Heart right ventricle (tissue), 16 donors: ENCODE data around the gene ZNF428. TPM values are rescaled to one million over a fixed set of nuclear protein-coding genes. Genes with fewer than 3 reads are reported as not detected.

Experiments
- ATAC-seq, 8 donors: fragments of 200-7000 bp; cut with Tn5 transposase; one replicate each; pipeline ENCODE4 v1.9.1; 2020; ENCODE audit warnings: mild to moderate bottlenecking in 8 of 8, moderate library complexity in 8 of 8, moderate number of reproducible peaks in 1 of 8
- DNase-seq, 2 donors: peaks; one replicate each; pipeline ENCODE4 v3.0.0-alpha.2; 2020
- H3K27ac ChIP-seq, 10 donors: fragments of 200-600 bp; sonication (generic) in 2 of 10; one replicate each; pipeline versions ENCODE4 v1.5.0 to v1.8.0; 2020 to 2022; ENCODE audit warnings: mild to moderate bottlenecking in 3 of 10
- H3K27me3 ChIP-seq, 7 donors: fragments of 200-600 bp; one replicate each; pipeline ENCODE4 v1.8.0; 2021 to 2022; ENCODE audit warnings: mild to moderate bottlenecking in 2 of 7
- H3K36me3 ChIP-seq, 9 donors: fragments of 200-600 bp; sonication (generic) in 1 of 9; one replicate each; pipeline versions ENCODE4 v1.5.0 to v1.8.0; 2020 to 2022; ENCODE audit warnings: mild to moderate bottlenecking in 2 of 9
- H3K4me1 ChIP-seq, 9 donors: fragments of 200-600 bp; sonication (generic) in 1 of 9; one replicate each; pipeline versions ENCODE4 v1.5.0 to v1.8.0; 2020 to 2022; ENCODE audit warnings: mild to moderate bottlenecking in 4 of 9
- H3K4me3 ChIP-seq, 10 donors: fragments of 200-600 bp; sonication (generic) in 2 of 10; one replicate each; pipeline versions ENCODE4 v1.5.0 to v1.8.0; 2020 to 2022; ENCODE audit warnings: mild to moderate bottlenecking in 7 of 10, moderate library complexity in 2 of 10
- H3K9me3 ChIP-seq, 11 donors: fragments of 200-600 bp in 10 of 11; sonication (generic) in 2 of 11; one replicate each; pipeline versions ENCODE4 v1.5.0 to v1.8.0; 2013 to 2022; ENCODE audit warnings: mild to moderate bottlenecking in 2 of 11, control low read depth in 1 of 11, moderate library complexity in 1 of 11
- CTCF ChIP-seq, 9 donors: fragments of 200-600 bp; sonication (generic) in 2 of 9; IDR thresholded peaks; one replicate each; pipeline versions ENCODE4 v1.5.0 to v1.8.0; 2021 to 2022; ENCODE audit warnings: antibody characterized with exemption in 9 of 9, mild to moderate bottlenecking in 5 of 9, moderate library complexity in 1 of 9
- WGBS, 2 donors: extraction: QIAGEN DNeasy Blood & Tissue Kit; methylation state at CpG; one replicate each; pipeline ENCODE4 v1.1.7; 2013; ENCODE audit warnings: inconsistent platforms in 1 of 2; 5-methylcytosine and 5-hydroxymethylcytosine counted together
- intact Hi-C, 10 donors: fragments of 100-400 bp; cut with DNase I; formaldehyde crosslinking; loops; one replicate each; pipeline versions ENCODE4 v1.11.1 to v1.14.2; 2022
- polyA plus RNA-seq, 2 donors: library from polyadenylated mRNA; stranded (reverse); fragments of 200-250 nt; gene quantifications; one replicate each; pipeline ENCODE4 v1.2.3, GENCODE V29; 2013
- total RNA-seq, 10 donors: library from RNA; stranded (reverse); fragmentation: NEBNext Ultra II Directional in 3 of 10; extraction: Animal tissue kit (Norgen Biotek cat#: 25700) in 3 of 10; gene quantifications; one replicate each; pipeline versions ENCODE4 v1.2.1 to v1.2.4, GENCODE V29; 2021 to 2023
- donor health status: Arrhythmogenic right ventricular cardiomyopathy.
- donor health status: ischemic (EF 13 %, LVEDD 7.1; RV severe dilation, severe dysfunction).
- donor health status: healthy with polysubstance abuse.
- donor health status: DM: no; HTN: yes; CAD: no.
- donor health status: DM: no; HTN: no; CAD: no.
- donor health status: ischemic (EF 25% LVEDD 6.9; RV normal size, moderate dysfunction).
- donor health status: ischemic (EF 25% LVEDD 5.7; RV mildly dilated, moderate dysfunction).
- donor health status: healthy.
- donor health status: DM: yes; HTN: yes; CAD: no.
- donor health status: Ischemic cardiomyopathy.
- donor health status: ischemic (EF 35%, LVEDD 5.7; RV mildly dilated, moderate dysfunction).
- donor health status: nonischemic (EF 11% LVEDD 7.7; RV severe dilation, severe dysfunction).
- donor health status: DM: yes; HTN: yes; CAD: no.
- donor health status: PGD.
- donor health status: ischemic (EF 29% LVEDD 5.4; RV normal size, mild dysfunction).
- donor health status: nonischemic (EF 23%, LVEDD 6.1; RV moderate dilation, normal function).

Gene ZNF428
- total and polyA plus RNA-seq, 12 donors = 28.1 to 94.9 (median 33.5) TPM

GRCh38 chr19:43611788-43612187 lies 7.6 kb downstream of the ZNF428 start, which contains the start of gene SRRM5:
Gene SRRM5, plus strand, starts transcription at chr19:43612088. Its CDS starts 34 bp downstream, at chr19:43612122.
- H3K27ac ChIP-seq = no peak within 1 kb of the TSS

GRCh38 chr19:43610493-43610892 lies 8.9 kb downstream of the ZNF428 start:
- Histone ChIP-seq H3K27me3 (no peaks in the 10 kb centered on the region), H3K27ac (no peak overlapping the region), H3K9me3 (no peaks in the 10 kb centered on the region), H3K4me1 (peaks cover 0 to 7% (median 0%) of the 10 kb centered on the region in 9 donors), H3K4me3 (no peak overlapping the region), H3K36me3 (peaks cover 0 to 63% (median 4%) of the 10 kb centered on the region in 9 donors)
- intact Hi-C loops = no loop called here
- ATAC-seq (no peak), DNase-seq (no peak)
- no peak for TF ChIP-seq CTCF (IDR thresholded peaks at IDR 0.05)
- 72 to 77% methylated on average over 3 of the region's 3 CpGs for WGBS, 2 donors

More at GRCh38 chr19:43611788-43612187, 7.6 kb downstream of the ZNF428 start, which contains the start of gene SRRM5:
- 93 to 96% methylated on average over 3 of the region's 3 CpGs for WGBS, 2 donors
- H3K27me3 ChIP-seq = no peaks in the 10 kb centered on the region
- H3K9me3 ChIP-seq = no peaks in the 10 kb centered on the region
- H3K4me3 ChIP-seq = no peak within 1 kb of the TSS
- DNase-seq (no peak), ATAC-seq (peak in 1 of 8 donors; percentile 24)
- peaks cover 0 to 3% (median 0%) of the 10 kb centered on the region in 9 donors for H3K4me1 ChIP-seq
- intact Hi-C loops = no loop called here
- TF ChIP-seq CTCF (IDR thresholded peaks at IDR 0.05) = no peak
- H3K36me3 ChIP-seq = peaks cover 0 to 56% (median 4%) of the 10 kb centered on the region in 9 donors

- 83 to 89% methylated on average over 7 of the region's 7 CpGs for whole genome bisulfite sequencing, 2 donors
- Histone ChIP-seq H3K9me3 (no peaks in the 10 kb centered on the region), H3K27me3 (no peaks in the 10 kb centered on the region), H3K27ac (no peak overlapping the region), H3K4me1 (peaks cover 0 to 11% (median 0%) of the 10 kb centered on the region in 9 donors), H3K36me3 (peaks cover 0 to 63% (median 4%) of the 10 kb centered on the region in 9 donors), H3K4me3 (no peak overlapping the region)
- TF ChIP-seq CTCF (IDR thresholded peaks at IDR 0.05) = no peak
- DNase-seq = no peak
- intact Hi-C loops = no loop called here
- ATAC-seq = no peak
These were observed 9.6 kb downstream of the ZNF428 start for GRCh38 chr19:43609872-43610271.

GRCh38 chr19:43607238-43608205 lies 11.9 kb downstream of the ZNF428 start:
- Histone ChIP-seq H3K4me1 (peaks cover 0 to 11% (median 0%) of the 10 kb centered on the region in 9 donors), H3K27ac (no peak overlapping the region), H3K9me3 (no peaks in the 10 kb centered on the region), H3K4me3 (peak overlapping the region in 1 of 10 donors; percentile 20), H3K36me3 (peaks cover 0 to 51% (median 0%) of the 10 kb centered on the region in 9 donors), H3K27me3 (no peaks in the 10 kb centered on the region)
- intact Hi-C loops = no loop called here
- 67 to 78% methylated on average over 28 of the region's 28 CpGs for WGBS, 2 donors
- TF ChIP-seq CTCF (IDR thresholded peaks at IDR 0.05) = no peak
- peak in 1 of 8 donors; percentile 21 for ATAC-seq
- no peak for DNase-seq
